CD4-positive, alpha-beta T cell (primary cell): ENCODE results near the gene CORO7. TPM values are rescaled to one million over a fixed set of nuclear protein-coding genes. Genes with fewer than 3 reads are reported as not detected.

Experiments
- ATAC-seq: fragments of 200-7000 bp; cut with Tn5 transposase; one replicate; pipeline ENCODE4 v1.10.0; 2022; ENCODE audit warnings: mild to moderate bottlenecking; ENCODE audit not compliant: poor library complexity
- CTCF ChIA-PET: fragments of 350-600 bp; sonication (Branson Sonifier 250); formaldehyde crosslinking; loops from one replicate; lab custom pipeline; 2021; ENCODE audit warnings: antibody characterized with exemption, inconsistent platforms; lab: Charles Lee
- POLR2A ChIA-PET: fragments of 350-600 bp; sonication (Branson Sonifier 250); formaldehyde crosslinking; loops from one replicate; lab custom pipeline; 2021; ENCODE audit warnings: antibody characterized with exemption, inconsistent platforms; lab: Charles Lee
- DNase-seq, 14 experiments: peaks; one replicate each; pipeline ENCODE4 v3.0.0-alpha.2; 2013 to 2020; ENCODE audit warnings: mixed read lengths in 2 of 14
- H3K27ac ChIP-seq, 2 donors: one replicate each; pipeline versions ENCODE4 v1.5.1 to v1.7.0; 2013; ENCODE audit warnings: low read length in 2 of 2, low read depth in 1 of 2, mild to moderate bottlenecking in 1 of 2
- H3K27me3 ChIP-seq, 2 experiments: 1 replicate in 1 of 2; 2 replicates in 1 of 2; pipeline versions ENCODE4 v1.6.1 to v1.7.0; 2013; ENCODE audit warnings: low read length in 2 of 2, control low read depth in 1 of 2, mild to moderate bottlenecking in 1 of 2, moderate library complexity in 1 of 2; ENCODE audit not compliant: insufficient read depth in 2 of 2, control insufficient read depth in 1 of 2
- H3K36me3 ChIP-seq: one replicate; pipeline ENCODE4 v1.6.1; 2013; ENCODE audit warnings: low read length, control low read depth; ENCODE audit not compliant: insufficient read depth
- H3K4me1 ChIP-seq: one replicate; pipeline ENCODE4 v1.6.1; 2013; ENCODE audit warnings: low read length, control low read depth; ENCODE audit not compliant: insufficient read depth
- H3K4me3 ChIP-seq: one replicate; pipeline ENCODE4 v1.5.1; 2013; ENCODE audit warnings: mild to moderate bottlenecking, low read length, moderate library complexity
- H3K9me3 ChIP-seq, 2 experiments: 1 replicate in 1 of 2; 2 replicates in 1 of 2; pipeline versions ENCODE4 v1.6.1 to v1.7.0; 2013; ENCODE audit warnings: low read length in 2 of 2, mild to moderate bottlenecking in 2 of 2, control low read depth in 1 of 2, moderate library complexity in 1 of 2; ENCODE audit not compliant: control insufficient read depth in 1 of 2, insufficient read depth in 1 of 2
- H3K27ac Mint-ChIP-seq: one replicate; pipeline ENCODE4 v1.8.0; 2020; ENCODE audit warnings: mixed read lengths
- H3K27me3 Mint-ChIP-seq: one replicate; pipeline ENCODE4 v1.8.0; 2021; ENCODE audit warnings: mixed read lengths
- H3K36me3 Mint-ChIP-seq: one replicate; pipeline ENCODE4 v1.8.0; 2021; ENCODE audit warnings: low read depth, mixed read lengths
- H3K4me1 Mint-ChIP-seq: one replicate; pipeline ENCODE4 v1.8.0; 2021; ENCODE audit warnings: low read depth, mixed read lengths
- H3K4me3 Mint-ChIP-seq: one replicate; pipeline ENCODE4 v1.8.0; 2020; ENCODE audit warnings: mild to moderate bottlenecking, mixed read lengths
- H3K9me3 Mint-ChIP-seq: one replicate; pipeline ENCODE4 v1.8.0; 2020; ENCODE audit warnings: mixed read lengths
- CTCF ChIP-seq: fragments of 200-600 bp; IDR thresholded peaks from one replicate; pipeline ENCODE4 v1.8.0; 2022; ENCODE audit warnings: antibody characterized with exemption, mild to moderate bottlenecking
- intact Hi-C, 2 experiments: fragments of 100-400 bp; cut with DNase I in 1 of 2; cut with micrococcal nuclease in 1 of 2; formaldehyde crosslinking; loops; one replicate each; pipeline versions ENCODE4 v1.15.1 to v1.9.0; 2023 to 2025; cut with DNase I, micrococcal nuclease
- total RNA-seq, 174 experiments: library from RNA in 2 of 174; stranded (reverse) in 2 of 174; gene quantifications; one replicate each; pipeline ENCODE4 v1.2.3 and lab custom pipeline; 2021 to 2026

The CORO7 gene
- total RNA-seq, 2 experiments from 2014 or later, result 801 to 805 TPM

GRCh38 chr16:4337540-4338088, 78.8 kb downstream of the CORO7 start:
- POLR2A ChIA-PET, result no interaction called here
- CTCF ChIA-PET, result no interaction called here
- Mint-ChIP-seq H3K27ac (no peak overlapping the region), H3K36me3 (peaks cover 10% of the 10 kb centered on the region), H3K4me3 (no peak overlapping the region), H3K27me3 (no peaks in the 10 kb centered on the region), H3K4me1 (no peaks in the 10 kb centered on the region), H3K9me3 (no peaks in the 10 kb centered on the region)
- intact Hi-C loops, result no loop called here
- peaks cover 33% of the 10 kb centered on the region for H3K36me3 ChIP-seq
- no peak for ATAC-seq
- H3K4me1 ChIP-seq, result peaks cover 3% of the 10 kb centered on the region
- no peaks in the 10 kb centered on the region for H3K27me3 ChIP-seq
- H3K4me3 ChIP-seq, result no peak overlapping the region
- H3K9me3 ChIP-seq, result no peaks in the 10 kb centered on the region
- no peak overlapping the region for H3K27ac ChIP-seq
- no peak for DNase-seq
- TF ChIP-seq CTCF, result no peak

- CTCF ChIA-PET, result no interaction called here
Measured at GRCh38 chr16:4336701-4337539, 79.5 kb downstream of the CORO7 start.

More at GRCh38 chr16:4336701-4337539, 79.5 kb downstream of the CORO7 start:
- Histone ChIP-seq H3K4me3 (no peak overlapping the region), H3K27ac (no peak overlapping the region), H3K27me3 (no peaks in the 10 kb centered on the region), H3K9me3 (no peaks in the 10 kb centered on the region), H3K36me3 (peaks cover 33% of the 10 kb centered on the region), H3K4me1 (peaks cover 3% of the 10 kb centered on the region)
- POLR2A ChIA-PET, result no interaction called here
- H3K4me1 Mint-ChIP-seq, result no peaks in the 10 kb centered on the region
- no peak overlapping the region for H3K27ac Mint-ChIP-seq
- no peaks in the 10 kb centered on the region for H3K9me3 Mint-ChIP-seq
- intact Hi-C loops, result no loop called here
- peaks cover 10% of the 10 kb centered on the region for H3K36me3 Mint-ChIP-seq
- no peak overlapping the region for H3K4me3 Mint-ChIP-seq
- H3K27me3 Mint-ChIP-seq, result no peaks in the 10 kb centered on the region
- TF ChIP-seq CTCF, result no peak
- ATAC-seq, result no peak
- no peak for DNase-seq
